Activated B cell treated with CpG ODN at 0.5 μM for 24 hours (primary cell): ENCODE results near the gene HSPA9. TPM values are rescaled to one million over a fixed set of nuclear protein-coding genes. Genes with fewer than 3 reads are reported as not detected.

Experiments
- ATAC-seq: fragments of 200-7000 bp; cut with Tn5 transposase; one replicate; pipeline ENCODE4 v1.10.0; 2021; ENCODE audit warnings: low read depth, mild to moderate bottlenecking, moderate library complexity
- CTCF ChIA-PET: fragments of 350-600 bp; sonication (Branson Sonifier 250); formaldehyde crosslinking; loops from one replicate; lab custom pipeline; 2021; ENCODE audit warnings: antibody characterized with exemption; lab: Charles Lee
- POLR2A ChIA-PET: fragments of 350-600 bp; sonication (Branson Sonifier 250); formaldehyde crosslinking; loops from one replicate; lab custom pipeline; 2021; ENCODE audit warnings: antibody characterized with exemption; lab: Charles Lee
- DNase-seq: peaks from one replicate; pipeline ENCODE4 v3.0.0; 2022
- H3K27ac Mint-ChIP-seq: one replicate; pipeline ENCODE4 v1.8.0; 2020; ENCODE audit warnings: mixed read lengths
- H3K27me3 Mint-ChIP-seq: one replicate; pipeline ENCODE4 v1.8.0; 2021; ENCODE audit warnings: mixed read lengths
- H3K36me3 Mint-ChIP-seq: one replicate; pipeline ENCODE4 v1.8.0; 2021; ENCODE audit warnings: low read depth, mixed read lengths
- H3K4me1 Mint-ChIP-seq: one replicate; pipeline ENCODE4 v1.8.0; 2021; ENCODE audit warnings: mixed read lengths
- H3K4me3 Mint-ChIP-seq: one replicate; pipeline ENCODE4 v1.8.0; 2020; ENCODE audit warnings: mild to moderate bottlenecking, mixed read lengths
- H3K9me3 Mint-ChIP-seq: one replicate; pipeline ENCODE4 v1.8.0; 2020; ENCODE audit warnings: mixed read lengths
- intact Hi-C: fragments of 100-400 bp; cut with micrococcal nuclease; formaldehyde crosslinking; loops from one replicate; pipeline ENCODE4 v1.15.1; 2024
- total RNA-seq: library from RNA; stranded (reverse); gene quantifications from 2 replicates; pipeline ENCODE4 v1.2.3, GENCODE V29; 2022
- TF ChIP-seq, protein P1 (sequence below): fragments of 200-600 bp; IDR thresholded peaks from one replicate; pipeline ENCODE4 v1.8.0; 2022; ENCODE audit warnings: antibody characterized with exemption, mild to moderate bottlenecking

HSPA9 gene
- total RNA-seq, 1 donor from 2014 or later, result 224 TPM

DNA sequence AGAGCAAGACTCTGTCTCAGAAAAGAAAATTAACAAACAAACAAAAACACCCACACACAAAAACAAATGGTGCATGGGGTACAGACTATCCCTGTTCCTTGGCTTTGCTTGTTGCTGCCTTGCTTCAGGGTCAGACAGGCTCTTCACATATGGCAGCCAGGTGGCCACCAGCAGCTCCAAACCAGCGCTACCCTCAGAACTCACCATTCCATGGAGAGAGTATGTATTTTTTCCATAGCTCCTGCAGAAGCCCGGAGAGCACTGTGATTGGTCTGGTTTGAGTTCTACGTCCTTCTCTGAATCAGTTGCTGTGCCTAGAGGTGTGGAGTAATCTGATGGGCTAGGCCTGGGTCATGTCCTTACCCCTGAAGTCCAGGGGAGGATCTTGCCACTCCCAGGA lies 25.2 kb upstream of the HSPA9 start:
- ATAC-seq (no peak), DNase-seq (no peak)
- Mint-ChIP-seq H3K27ac (no peak overlapping the region), H3K36me3 (no peaks in the 10 kb centered on the region), H3K27me3 (peaks cover 23% of the 10 kb centered on the region), H3K4me3 (no peak overlapping the region), H3K9me3 (no peaks in the 10 kb centered on the region), H3K4me1 (peaks cover 1% of the 10 kb centered on the region)
- TF ChIP-seq, protein P1, sequence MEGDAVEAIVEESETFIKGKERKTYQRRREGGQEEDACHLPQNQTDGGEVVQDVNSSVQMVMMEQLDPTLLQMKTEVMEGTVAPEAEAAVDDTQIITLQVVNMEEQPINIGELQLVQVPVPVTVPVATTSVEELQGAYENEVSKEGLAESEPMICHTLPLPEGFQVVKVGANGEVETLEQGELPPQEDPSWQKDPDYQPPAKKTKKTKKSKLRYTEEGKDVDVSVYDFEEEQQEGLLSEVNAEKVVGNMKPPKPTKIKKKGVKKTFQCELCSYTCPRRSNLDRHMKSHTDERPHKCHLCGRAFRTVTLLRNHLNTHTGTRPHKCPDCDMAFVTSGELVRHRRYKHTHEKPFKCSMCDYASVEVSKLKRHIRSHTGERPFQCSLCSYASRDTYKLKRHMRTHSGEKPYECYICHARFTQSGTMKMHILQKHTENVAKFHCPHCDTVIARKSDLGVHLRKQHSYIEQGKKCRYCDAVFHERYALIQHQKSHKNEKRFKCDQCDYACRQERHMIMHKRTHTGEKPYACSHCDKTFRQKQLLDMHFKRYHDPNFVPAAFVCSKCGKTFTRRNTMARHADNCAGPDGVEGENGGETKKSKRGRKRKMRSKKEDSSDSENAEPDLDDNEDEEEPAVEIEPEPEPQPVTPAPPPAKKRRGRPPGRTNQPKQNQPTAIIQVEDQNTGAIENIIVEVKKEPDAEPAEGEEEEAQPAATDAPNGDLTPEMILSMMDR, result no peak
- intact Hi-C loops, result no loop called here
- POLR2A ChIA-PET, result no interaction called here
- CTCF ChIA-PET, result no interaction called here

GRCh38 chr5:138597661-138598400 lies 22.6 kb upstream of the HSPA9 start:
- CTCF ChIA-PET, result no interaction called here
- TF ChIP-seq, protein P1, result no peak
- DNase-seq (no peak), ATAC-seq (no peak)
- Mint-ChIP-seq H3K36me3 (no peaks in the 10 kb centered on the region), H3K4me3 (no peak overlapping the region), H3K27ac (no peak overlapping the region), H3K9me3 (no peaks in the 10 kb centered on the region), H3K4me1 (no peaks in the 10 kb centered on the region), H3K27me3 (peaks cover 21% of the 10 kb centered on the region)
- POLR2A ChIA-PET, result no interaction called here
- intact Hi-C loops, result no loop called here

DNA sequence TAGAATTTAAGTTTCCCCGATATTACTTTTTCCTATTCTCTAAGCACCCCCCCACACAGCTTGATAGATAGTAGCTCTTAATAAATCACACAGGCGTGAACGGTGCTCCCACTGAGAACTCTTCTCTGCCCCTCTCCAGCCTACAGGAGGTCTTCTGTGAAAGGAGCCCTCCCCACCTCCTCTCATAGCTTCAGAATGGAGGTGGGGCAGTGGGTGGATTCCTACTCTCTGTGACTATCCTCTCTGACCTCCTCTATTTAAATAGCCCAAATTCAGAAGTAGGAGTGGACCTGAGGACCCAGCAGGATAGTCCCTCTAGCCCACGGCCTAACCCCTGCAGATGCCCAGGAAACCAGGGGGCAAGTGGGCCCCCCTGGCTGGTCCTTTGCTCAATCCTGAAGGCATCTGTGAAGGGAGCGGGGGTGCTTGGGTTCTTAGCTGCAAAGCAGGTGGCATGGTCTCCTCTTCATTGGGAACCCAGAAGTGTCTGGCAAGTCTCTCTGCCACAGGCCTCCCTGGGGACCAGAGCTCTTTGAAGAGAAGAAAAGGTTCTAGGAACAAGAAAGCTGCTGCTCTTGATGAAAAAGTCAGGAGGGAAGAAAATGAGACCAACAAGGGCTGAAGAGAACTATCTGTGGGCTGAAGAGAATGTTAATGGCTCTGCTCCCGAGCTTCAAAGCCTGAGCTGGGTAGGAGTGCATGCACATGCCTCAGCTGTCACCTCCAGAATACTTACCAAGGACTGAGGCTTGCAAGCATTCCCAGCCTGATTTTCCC lies 21.1 kb upstream of the HSPA9 start:
- ChIA-PET CTCF (no interaction called here), POLR2A (no interaction called here)
- ATAC-seq, result no peak
- DNase-seq, result no peak
- Mint-ChIP-seq H3K4me3 (no peak overlapping the region), H3K27ac (no peak overlapping the region), H3K27me3 (peaks cover 19% of the 10 kb centered on the region), H3K9me3 (no peaks in the 10 kb centered on the region), H3K4me1 (no peaks in the 10 kb centered on the region), H3K36me3 (no peaks in the 10 kb centered on the region)
- TF ChIP-seq, protein P1, result no peak
- intact Hi-C loops, result no loop called here

GRCh38 chr5:138595180-138595795 lies 20.1 kb upstream of the HSPA9 start:
- no peak for ATAC-seq
- ChIA-PET CTCF (interaction anchor here (1.2 kb wide), 1 partner anchor 16 kb away, joined by 3 read pairs; no protein-coding TSS in a partner anchor), POLR2A (no interaction called here)
- H3K27me3 Mint-ChIP-seq, result peaks cover 15% of the 10 kb centered on the region
- DNase-seq, result no peak
- H3K4me3 Mint-ChIP-seq, result no peak overlapping the region
- intact Hi-C loops, result no loop called here
- H3K27ac Mint-ChIP-seq, result no peak overlapping the region
- H3K4me1 Mint-ChIP-seq, result no peaks in the 10 kb centered on the region
- no peaks in the 10 kb centered on the region for H3K9me3 Mint-ChIP-seq
- TF ChIP-seq, protein P1, result no peak
- no peaks in the 10 kb centered on the region for H3K36me3 Mint-ChIP-seq
